ENCODE results near the gene NDUFA3. TPM values are rescaled to one million over a fixed set of nuclear protein-coding genes. Genes with fewer than 3 reads are reported as not detected.

Gene NDUFA3
- total and polyA plus RNA-seq, 2 donors (not counting 3 experiments of a cell fraction or from before 2014, with no cell fraction given): 107 to 119 TPM

- no peak overlapping the region for H3K4me2 ChIP-seq (ENCODE audit: insufficient read depth, low read length)
- no TSS peak for BruUV-seq (replicated peaks)
- intact Hi-C loops (cut with micrococcal nuclease) (no loop called here), dilution Hi-C loops (cut with MboI; ENCODE audit: extremely low pct_ligation_motif_present, low sequenced_read_pairs) (no loop called here)
- peaks cover 9 to 54% of the 10 kb centered on the region in 2 experiments for H3K36me3 ChIP-seq (ENCODE audit: control insufficient read depth in 2 of 2, extremely low read depth in 1 of 2, insufficient read depth in 2 of 2, low read length in 2 of 2)
- ChIA-PET POLR2A (interaction anchor here (1.0 kb wide), 2 partner anchors 8 to 13 kb away, joined by 4 to 5 read pairs; partner anchors contain the start of genes PRPF31 and TFPT), CTCF (interaction anchor here (0.7 kb wide), 1 partner anchor 9 kb away, joined by 3 read pairs; the partner anchor contains the start of genes PRPF31 and TFPT)
- H3K9me3 ChIP-seq (replicated peaks; ENCODE audit: control insufficient read depth, insufficient read depth, low read length): no peaks in the 10 kb centered on the region
- DNase-seq (ENCODE audit: low read depth, low spot score) (no peak), FAIRE-seq (no peak)
- no peaks in the 10 kb centered on the region for H3K27me3 ChIP-seq (ENCODE audit: control insufficient read depth in 2 of 2, insufficient read depth in 2 of 2, low read length in 2 of 2)
- no peak overlapping the region for H3K4me3 ChIP-seq (replicated peaks in 1 of 3; ENCODE audit: insufficient read depth in 1 of 3, low read depth in 1 of 3, low read length in 3 of 3)
- no peaks in the 10 kb centered on the region for H3K79me2 ChIP-seq (ENCODE audit: control insufficient read depth, insufficient read depth, low read length)
- no peaks in the 10 kb centered on the region for H4K20me1 ChIP-seq (replicated peaks; ENCODE audit: control insufficient read depth, extremely low read depth, insufficient read depth, low read length)
- H3K9me1 ChIP-seq (replicated peaks; ENCODE audit: control insufficient read depth, extremely low read depth, insufficient read depth, low read length): no peaks in the 10 kb centered on the region
- H3K27ac ChIP-seq (ENCODE audit: insufficient read depth, low read depth, low read length): no peak overlapping the region
- no peak overlapping the region for H2AFZ ChIP-seq (ENCODE audit: low read depth, low read length)
- no peak for TF ChIP-seq JUN (IDR thresholded peaks at IDR 0.05; ENCODE audit: borderline replicate concordance, insufficient read depth, insufficient read length, low read depth)
- TF ChIP-seq CTCF (IDR thresholded peaks at IDR 0.05; ENCODE audit: extremely low read depth in 1 of 2, insufficient read depth in 1 of 2, low read depth in 1 of 2, low read length in 2 of 2): no peak
- TF ChIP-seq FOS (IDR thresholded peaks at IDR 0.05; ENCODE audit: borderline replicate concordance, insufficient read depth, low read length): no peak
- TF ChIP-seq GATA2 (IDR thresholded peaks at IDR 0.05; ENCODE audit: insufficient read depth, insufficient read length, low read depth, low read length): no peak
- TF ChIP-seq POLR2A (IDR thresholded peaks at IDR 0.05; ENCODE audit: low read depth, low read length): no peak
- H3K4me1 ChIP-seq (ENCODE audit: control insufficient read depth, extremely low read depth, insufficient read depth, low read length): no peaks in the 10 kb centered on the region
- no peak overlapping the region for H3K9ac ChIP-seq (replicated peaks; ENCODE audit: extremely low read depth, insufficient read depth, low read length)
Observed at GRCh38 chr19:54123682-54124081, 21.0 kb downstream of the NDUFA3 start.

- H3K9ac ChIP-seq (replicated peaks; ENCODE audit: extremely low read depth, insufficient read depth, low read length): no peak overlapping the region
- DNase-seq (ENCODE audit: low read depth, low spot score) (no peak), FAIRE-seq (no peak)
- H4K20me1 ChIP-seq (replicated peaks; ENCODE audit: control insufficient read depth, extremely low read depth, insufficient read depth, low read length): no peaks in the 10 kb centered on the region
- H3K27me3 ChIP-seq (ENCODE audit: control insufficient read depth in 2 of 2, insufficient read depth in 2 of 2, low read length in 2 of 2): no peaks in the 10 kb centered on the region
- no peaks in the 10 kb centered on the region for H3K79me2 ChIP-seq (ENCODE audit: control insufficient read depth, insufficient read depth, low read length)
- no peaks in the 10 kb centered on the region for H3K4me1 ChIP-seq (ENCODE audit: control insufficient read depth, extremely low read depth, insufficient read depth, low read length)
- no peaks in the 10 kb centered on the region for H3K9me1 ChIP-seq (replicated peaks; ENCODE audit: control insufficient read depth, extremely low read depth, insufficient read depth, low read length)
- H3K4me3 ChIP-seq (replicated peaks in 1 of 3; ENCODE audit: insufficient read depth in 1 of 3, low read depth in 1 of 3, low read length in 3 of 3): no peak overlapping the region
- H3K27ac ChIP-seq (ENCODE audit: insufficient read depth, low read depth, low read length): no peak overlapping the region
- ChIA-PET CTCF (no interaction called here), POLR2A (interaction anchor here (1.0 kb wide), 1 partner anchor 12 kb away, joined by 4 read pairs; no protein-coding TSS in a partner anchor)
- no peaks in the 10 kb centered on the region for H3K9me3 ChIP-seq (replicated peaks; ENCODE audit: control insufficient read depth, insufficient read depth, low read length)
- BruUV-seq (replicated peaks): no TSS peak
- H3K36me3 ChIP-seq (ENCODE audit: control insufficient read depth in 2 of 2, extremely low read depth in 1 of 2, insufficient read depth in 2 of 2, low read length in 2 of 2): peaks cover 11 to 61% of the 10 kb centered on the region in 2 experiments
- TF ChIP-seq GATA2 (IDR thresholded peaks at IDR 0.05; ENCODE audit: insufficient read depth, insufficient read length, low read depth, low read length) (no peak), FOS (IDR thresholded peaks at IDR 0.05; ENCODE audit: borderline replicate concordance, insufficient read depth, low read length) (no peak), MYC (IDR thresholded peaks at IDR 0.05; ENCODE audit: low read depth, low read length) (no peak), POLR2AphosphoS5 (IDR thresholded peaks at IDR 0.05; ENCODE audit: insufficient read depth, low read depth, low read length) (no peak), EZH2 (IDR thresholded peaks at IDR 0.05; ENCODE audit: borderline replicate concordance, low read depth, low read length, severe bottlenecking) (no peak), CTCF (IDR thresholded peaks at IDR 0.05; ENCODE audit: extremely low read depth in 1 of 2, insufficient read depth in 1 of 2, low read depth in 1 of 2, low read length in 2 of 2) (no peak), JUN (IDR thresholded peaks at IDR 0.05; ENCODE audit: borderline replicate concordance, insufficient read depth, insufficient read length, low read depth) (no peak), POLR2A (IDR thresholded peaks at IDR 0.05; ENCODE audit: low read depth, low read length) (no peak), MAX (IDR thresholded peaks at IDR 0.05; ENCODE audit: insufficient read depth, insufficient read length) (no peak)
- no peak overlapping the region for H2AFZ ChIP-seq (ENCODE audit: low read depth, low read length)
- dilution Hi-C loops (cut with MboI; ENCODE audit: extremely low pct_ligation_motif_present, low sequenced_read_pairs): no loop called here
- intact Hi-C loops (cut with micrococcal nuclease): no loop called here
- H3K4me2 ChIP-seq (ENCODE audit: insufficient read depth, low read length): no peak overlapping the region
Observed at GRCh38 chr19:54124393-54124792, 21.7 kb downstream of the NDUFA3 start.

Data from endothelial cell of umbilical vein (primary cell).